Measurements from ENCODE around the gene MMD2.
A peak's percentile ranks its signal among the peaks of the same experiment; 100 is the strongest.

MMD2 gene

DNA sequence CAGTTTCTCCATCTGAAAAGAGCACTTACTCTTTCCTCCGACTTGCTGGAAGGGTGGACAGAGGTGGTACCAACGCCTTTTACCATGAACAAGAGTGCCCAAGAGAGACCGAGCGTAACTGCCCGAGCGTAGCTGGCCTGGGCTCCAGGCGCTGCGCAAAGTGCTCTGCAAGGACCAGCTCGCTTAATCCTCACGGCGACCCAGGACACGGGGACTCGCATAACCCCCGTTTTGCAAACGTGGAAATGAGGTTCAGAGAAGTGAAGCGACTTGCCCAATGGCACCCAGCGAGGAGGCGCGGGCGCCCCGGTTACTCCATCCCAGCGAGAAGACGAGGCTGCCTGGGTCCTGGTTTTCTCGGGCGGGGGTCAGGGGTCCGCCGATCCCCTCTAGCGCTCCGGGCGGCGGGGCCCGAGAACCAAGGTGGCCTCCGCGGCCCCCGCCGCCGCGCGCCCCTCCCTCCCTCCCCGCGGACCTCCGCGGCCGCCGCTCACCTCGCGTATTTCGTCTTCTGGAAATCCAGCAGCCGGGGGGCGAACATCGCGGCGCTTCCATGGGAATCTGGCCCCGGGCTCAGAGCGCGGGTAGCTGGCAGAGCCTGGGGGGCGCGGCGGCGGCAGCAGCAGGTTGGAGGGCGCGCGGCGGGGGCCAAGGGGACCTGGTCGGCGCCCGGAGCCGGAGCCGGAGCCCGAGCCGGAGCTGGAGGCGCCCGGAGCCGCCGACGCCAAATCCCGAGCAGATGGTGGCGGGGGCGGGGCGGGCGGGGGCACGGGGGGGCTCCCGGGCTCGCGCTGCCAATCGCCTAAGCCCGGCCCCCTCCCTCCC lies at the start of gene MMD2:
TSS of gene MMD2 (minus strand) at position 711 of the 825 bp plus-strand sequence. CDS start at position 541, 170 bp downstream.
- TF ChIP-seq CREB1 (IDR thresholded peaks at IDR 0.05; ENCODE audit: low read depth) (no peak), RAD21 (IDR thresholded peaks at IDR 0.05; ENCODE audit: low read depth) (no peak), TAF1 (IDR thresholded peaks at IDR 0.05; ENCODE audit: low read depth) (no peak), ZBTB7A (IDR thresholded peaks at IDR 0.05; ENCODE audit: low read depth) (0 out of 2 replicates have a peak, but pooled peaks have one; percentile 42), TEAD4 (IDR thresholded peaks at IDR 0.05) (no peak), TCF12 (IDR thresholded peaks at IDR 0.05; ENCODE audit: low read depth) (no peak)

DNA sequence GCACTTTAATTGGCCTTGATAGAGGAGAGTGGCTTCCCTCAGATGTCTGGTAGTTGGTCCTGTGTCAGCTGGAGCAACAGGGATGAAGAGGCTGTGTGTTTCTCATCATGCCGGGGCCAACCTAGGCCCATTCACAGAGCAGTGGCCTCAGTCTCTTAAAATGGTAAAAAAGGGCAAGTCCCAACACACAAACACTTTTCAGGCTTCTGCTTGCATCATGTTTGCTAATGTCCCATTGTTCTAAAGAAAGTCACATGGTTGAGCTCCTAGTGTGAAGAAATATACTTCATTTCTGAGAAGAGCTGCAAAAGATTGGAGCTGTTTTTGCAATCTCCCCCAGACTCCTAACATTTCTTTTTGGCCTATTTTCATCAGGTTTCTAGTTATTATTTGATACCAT lies 46.1 kb upstream of the MMD2 start:
- TF ChIP-seq NFIC (IDR thresholded peaks at IDR 0.05): no peak

- TF ChIP-seq EGR1 (IDR thresholded peaks at IDR 0.05) (no peak), RAD21 (IDR thresholded peaks at IDR 0.05; ENCODE audit: low read depth) (no peak), TEAD4 (IDR thresholded peaks at IDR 0.05) (no peak)
Observed at GRCh38 chr7:5001911-5002310, 42.9 kb upstream of the MMD2 start.

DNA sequence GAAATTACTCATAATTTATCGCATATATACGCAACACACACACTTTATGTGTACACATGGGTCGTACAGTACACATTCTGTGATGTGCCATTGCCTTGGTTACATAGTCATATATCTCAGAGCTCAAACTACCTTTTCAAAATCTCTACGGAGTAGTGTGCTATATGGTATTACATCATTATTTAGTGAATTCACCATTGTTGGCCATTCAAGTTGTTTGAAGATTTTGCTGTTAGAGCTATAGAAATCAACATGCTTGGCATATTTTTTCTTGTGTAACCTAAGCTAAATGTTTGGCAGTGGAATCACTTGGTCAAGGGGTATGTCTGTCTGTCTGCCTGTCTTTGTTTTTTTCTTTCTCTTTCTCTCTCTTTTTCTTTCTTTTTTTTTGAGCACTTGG lies 42.0 kb upstream of the MMD2 start:
- TF ChIP-seq NFIC (IDR thresholded peaks at IDR 0.05) (no peak), CEBPB (IDR thresholded peaks at IDR 0.05) (no peak), CREB1 (IDR thresholded peaks at IDR 0.05; ENCODE audit: low read depth) (no peak), FOXM1 (IDR thresholded peaks at IDR 0.05; ENCODE audit: borderline replicate concordance, low read depth) (no peak), REST (IDR thresholded peaks at IDR 0.05; ENCODE audit: low read depth) (no peak), RAD21 (IDR thresholded peaks at IDR 0.05; ENCODE audit: low read depth) (no peak), ZBTB7A (IDR thresholded peaks at IDR 0.05; ENCODE audit: low read depth) (no peak), YY1 (IDR thresholded peaks at IDR 0.05; ENCODE audit: low read depth) (no peak), EGR1 (IDR thresholded peaks at IDR 0.05) (no peak), EP300 (IDR thresholded peaks at IDR 0.05; ENCODE audit: borderline replicate concordance) (no peak), TAF1 (IDR thresholded peaks at IDR 0.05; ENCODE audit: low read depth) (no peak), MAX (IDR thresholded peaks at IDR 0.05) (no peak), TEAD4 (IDR thresholded peaks at IDR 0.05) (no peak), TCF12 (IDR thresholded peaks at IDR 0.05; ENCODE audit: low read depth) (no peak)
- TF ChIP-seq, protein P1, sequence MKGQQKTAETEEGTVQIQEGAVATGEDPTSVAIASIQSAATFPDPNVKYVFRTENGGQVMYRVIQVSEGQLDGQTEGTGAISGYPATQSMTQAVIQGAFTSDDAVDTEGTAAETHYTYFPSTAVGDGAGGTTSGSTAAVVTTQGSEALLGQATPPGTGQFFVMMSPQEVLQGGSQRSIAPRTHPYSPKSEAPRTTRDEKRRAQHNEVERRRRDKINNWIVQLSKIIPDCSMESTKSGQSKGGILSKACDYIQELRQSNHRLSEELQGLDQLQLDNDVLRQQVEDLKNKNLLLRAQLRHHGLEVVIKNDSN (IDR thresholded peaks at IDR 0.05): no peak

- TF ChIP-seq REST (IDR thresholded peaks at IDR 0.05; ENCODE audit: low read depth) (no peak), TAF1 (IDR thresholded peaks at IDR 0.05; ENCODE audit: low read depth) (no peak), FOXM1 (IDR thresholded peaks at IDR 0.05; ENCODE audit: borderline replicate concordance, low read depth) (no peak), EGR1 (IDR thresholded peaks at IDR 0.05) (no peak), CREB1 (IDR thresholded peaks at IDR 0.05; ENCODE audit: low read depth) (no peak), MAX (IDR thresholded peaks at IDR 0.05) (no peak), CEBPB (IDR thresholded peaks at IDR 0.05) (no peak), EP300 (IDR thresholded peaks at IDR 0.05; ENCODE audit: borderline replicate concordance) (no peak), TCF12 (IDR thresholded peaks at IDR 0.05; ENCODE audit: low read depth) (no peak), TEAD4 (IDR thresholded peaks at IDR 0.05) (no peak)
- TF ChIP-seq, protein P1 (IDR thresholded peaks at IDR 0.05): no peak
Observed at GRCh38 chr7:4999369-4999950, 40.5 kb upstream of the MMD2 start.

GRCh38 chr7:4998910-4999309 lies 39.9 kb upstream of the MMD2 start:
- TF ChIP-seq TCF12 (IDR thresholded peaks at IDR 0.05; ENCODE audit: low read depth): no peak
- TF ChIP-seq YY1 (IDR thresholded peaks at IDR 0.05; ENCODE audit: low read depth): no peak
- TF ChIP-seq ZBTB7A (IDR thresholded peaks at IDR 0.05; ENCODE audit: low read depth): no peak
